ENCODE data around the gene RP2. TPM values are rescaled to one million over a fixed set of nuclear protein-coding genes. Genes with fewer than 3 reads are reported as not detected.

RP2 gene
- total RNA-seq, 2 donors from 2014 or later, result 11.8 to 12.7 TPM

DNA sequence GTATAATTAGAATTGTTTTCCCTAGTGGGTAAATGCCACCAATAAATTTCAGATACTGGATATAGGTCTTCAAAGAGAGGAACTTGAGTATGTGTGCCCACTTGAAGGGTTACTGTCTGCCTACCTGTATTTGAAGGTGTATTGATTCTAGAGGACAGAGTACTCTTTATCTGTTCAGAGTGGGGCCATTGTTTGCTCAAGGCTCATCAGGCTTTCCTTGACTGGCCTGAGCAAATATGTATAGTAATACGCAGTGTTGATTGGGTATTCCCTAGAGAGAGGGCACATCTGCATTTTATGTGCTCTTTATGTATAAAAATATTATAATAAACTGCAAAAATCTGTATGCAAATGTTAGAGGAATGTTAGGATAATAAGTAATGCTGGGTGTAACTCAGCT, 23.7 kb downstream of the RP2 start:
- no peak overlapping the region for H3K4me3 ChIP-seq
- H3K27ac ChIP-seq, result no peak overlapping the region
- no peaks in the 10 kb centered on the region for H3K27me3 ChIP-seq (replicated peaks; ENCODE audit: insufficient read depth)
- DNase-seq (ENCODE audit: low spot score), result no peak
- no peaks in the 10 kb centered on the region for H3K36me3 ChIP-seq
- TF ChIP-seq, protein P1, sequence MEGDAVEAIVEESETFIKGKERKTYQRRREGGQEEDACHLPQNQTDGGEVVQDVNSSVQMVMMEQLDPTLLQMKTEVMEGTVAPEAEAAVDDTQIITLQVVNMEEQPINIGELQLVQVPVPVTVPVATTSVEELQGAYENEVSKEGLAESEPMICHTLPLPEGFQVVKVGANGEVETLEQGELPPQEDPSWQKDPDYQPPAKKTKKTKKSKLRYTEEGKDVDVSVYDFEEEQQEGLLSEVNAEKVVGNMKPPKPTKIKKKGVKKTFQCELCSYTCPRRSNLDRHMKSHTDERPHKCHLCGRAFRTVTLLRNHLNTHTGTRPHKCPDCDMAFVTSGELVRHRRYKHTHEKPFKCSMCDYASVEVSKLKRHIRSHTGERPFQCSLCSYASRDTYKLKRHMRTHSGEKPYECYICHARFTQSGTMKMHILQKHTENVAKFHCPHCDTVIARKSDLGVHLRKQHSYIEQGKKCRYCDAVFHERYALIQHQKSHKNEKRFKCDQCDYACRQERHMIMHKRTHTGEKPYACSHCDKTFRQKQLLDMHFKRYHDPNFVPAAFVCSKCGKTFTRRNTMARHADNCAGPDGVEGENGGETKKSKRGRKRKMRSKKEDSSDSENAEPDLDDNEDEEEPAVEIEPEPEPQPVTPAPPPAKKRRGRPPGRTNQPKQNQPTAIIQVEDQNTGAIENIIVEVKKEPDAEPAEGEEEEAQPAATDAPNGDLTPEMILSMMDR (IDR thresholded peaks at IDR 0.05), result no peak
- no peaks in the 10 kb centered on the region for H3K4me1 ChIP-seq (ENCODE audit: control insufficient read depth in 1 of 2, low read depth in 2 of 2)
- H3K9me3 ChIP-seq, result no peaks in the 10 kb centered on the region
- no peak for ATAC-seq (ENCODE audit: insufficient number of reproducible peaks, low FRiP score, low read depth)

DNA sequence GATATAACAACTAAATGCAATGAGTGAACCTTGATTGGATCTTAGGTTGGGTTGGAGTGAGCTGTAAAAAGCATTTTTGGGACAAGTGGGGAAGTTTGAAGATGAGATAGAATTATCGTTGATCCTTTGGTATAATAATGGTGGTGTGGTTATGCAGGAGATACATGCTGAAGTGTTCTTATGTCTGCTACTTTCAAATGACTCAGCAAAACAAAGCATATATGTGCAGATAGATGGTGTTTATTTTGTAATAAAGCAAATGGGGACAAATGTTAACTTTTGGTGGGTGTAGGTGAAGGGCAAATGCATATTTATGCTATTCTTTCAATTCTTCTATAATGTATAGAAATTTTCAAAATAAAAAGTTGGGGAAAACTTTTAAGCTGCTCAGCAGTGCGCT, 26.2 kb downstream of the RP2 start:
- Histone ChIP-seq H3K4me3 (no peak overlapping the region), H3K4me1 (ENCODE audit: control insufficient read depth in 1 of 2, low read depth in 2 of 2) (no peaks in the 10 kb centered on the region), H3K36me3 (no peaks in the 10 kb centered on the region), H3K27ac (no peak overlapping the region), H3K27me3 (replicated peaks; ENCODE audit: insufficient read depth) (no peaks in the 10 kb centered on the region), H3K9me3 (no peaks in the 10 kb centered on the region)
- DNase-seq (ENCODE audit: low spot score) (no peak), ATAC-seq (ENCODE audit: insufficient number of reproducible peaks, low FRiP score, low read depth) (no peak)
- TF ChIP-seq, protein P1 (IDR thresholded peaks at IDR 0.05), result no peak

DNA sequence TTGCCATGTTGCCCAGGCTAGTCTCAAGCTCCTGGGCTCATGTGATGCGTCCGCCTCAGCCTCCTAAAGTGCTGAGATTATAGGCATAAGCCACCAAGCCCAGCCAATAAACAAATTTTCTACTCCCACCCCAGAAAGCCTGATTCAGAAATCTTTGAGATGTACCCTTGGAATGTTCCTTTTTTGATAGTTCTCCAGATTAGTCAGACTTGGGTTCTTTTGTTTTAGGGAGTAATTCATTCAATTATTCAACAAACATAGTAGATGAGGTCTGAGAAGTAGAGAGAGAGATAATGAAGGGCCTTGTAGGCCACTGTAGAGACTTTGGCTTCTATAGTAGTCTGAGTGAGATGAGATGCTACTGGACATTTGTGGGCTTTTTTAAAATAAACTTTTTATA, 27.8 kb downstream of the RP2 start:
- TF ChIP-seq, protein P1 (IDR thresholded peaks at IDR 0.05), result no peak
- H3K4me3 ChIP-seq, result no peak overlapping the region
- no peaks in the 10 kb centered on the region for H3K27me3 ChIP-seq (replicated peaks; ENCODE audit: insufficient read depth)
- no peaks in the 10 kb centered on the region for H3K9me3 ChIP-seq
- H3K36me3 ChIP-seq, result no peaks in the 10 kb centered on the region
- no peaks in the 10 kb centered on the region for H3K4me1 ChIP-seq (ENCODE audit: control insufficient read depth in 1 of 2, low read depth in 2 of 2)
- DNase-seq (ENCODE audit: low spot score) (no peak), ATAC-seq (ENCODE audit: insufficient number of reproducible peaks, low FRiP score, low read depth) (no peak)
- peak overlapping the region in 1 of 2 donors; percentile 61 for H3K27ac ChIP-seq

DNA sequence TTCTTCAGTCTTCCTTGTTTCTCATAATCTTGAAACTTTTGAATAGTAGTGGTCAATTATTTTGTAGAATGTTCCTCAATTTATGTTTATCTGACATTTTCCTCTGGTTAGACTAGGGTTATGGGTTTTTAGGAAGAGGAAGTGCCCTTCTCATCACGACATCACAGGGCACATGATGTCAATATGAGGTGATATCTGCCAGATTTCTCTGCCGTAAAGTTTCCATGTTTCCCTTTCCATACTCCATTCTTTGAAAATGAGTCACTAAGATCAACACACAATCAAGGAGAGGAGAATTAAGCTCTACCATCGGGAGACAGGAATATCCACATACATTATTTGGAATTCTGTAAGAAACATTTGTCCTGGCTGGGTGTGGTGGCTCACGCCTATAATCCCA, 28.4 kb downstream of the RP2 start:
- H3K9me3 ChIP-seq, result no peaks in the 10 kb centered on the region
- H3K27ac ChIP-seq, result peak overlapping the region in 1 of 2 donors; percentile 61
- TF ChIP-seq, protein P1 (IDR thresholded peaks at IDR 0.05), result no peak
- DNase-seq (ENCODE audit: low spot score) (no peak), ATAC-seq (ENCODE audit: insufficient number of reproducible peaks, low FRiP score, low read depth) (no peak)
- H3K27me3 ChIP-seq (replicated peaks; ENCODE audit: insufficient read depth), result no peaks in the 10 kb centered on the region
- no peak overlapping the region for H3K4me3 ChIP-seq
- H3K36me3 ChIP-seq, result no peaks in the 10 kb centered on the region
- H3K4me1 ChIP-seq (ENCODE audit: control insufficient read depth in 1 of 2, low read depth in 2 of 2), result no peaks in the 10 kb centered on the region

DNA sequence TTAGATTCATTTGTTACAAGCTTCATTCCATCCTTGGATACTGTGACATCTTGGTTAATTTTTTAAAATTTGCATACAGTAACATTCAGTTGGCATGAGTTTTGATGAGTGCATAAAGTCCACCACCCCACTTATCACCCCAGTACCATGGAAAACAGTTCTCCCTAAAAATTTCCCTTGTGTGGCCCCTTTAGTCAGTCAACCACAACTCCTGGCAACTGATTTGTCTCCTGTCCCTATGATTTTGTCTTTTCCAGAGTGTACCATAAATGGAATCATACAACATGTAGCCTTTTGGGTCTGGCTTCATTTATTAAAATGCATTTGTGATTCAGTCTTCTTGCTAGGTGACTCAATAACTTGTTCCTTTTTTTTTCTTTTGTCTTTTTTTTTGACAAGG, 29.9 kb downstream of the RP2 start:
- DNase-seq (ENCODE audit: low spot score) (no peak), ATAC-seq (ENCODE audit: insufficient number of reproducible peaks, low FRiP score, low read depth) (no peak)
- no peaks in the 10 kb centered on the region for H3K4me1 ChIP-seq (ENCODE audit: control insufficient read depth in 1 of 2, low read depth in 2 of 2)
- H3K36me3 ChIP-seq, result no peaks in the 10 kb centered on the region
- H3K9me3 ChIP-seq, result no peaks in the 10 kb centered on the region
- TF ChIP-seq, protein P1 (IDR thresholded peaks at IDR 0.05), result no peak
- H3K27ac ChIP-seq, result no peak overlapping the region
- H3K27me3 ChIP-seq (replicated peaks; ENCODE audit: insufficient read depth), result no peaks in the 10 kb centered on the region
- no peak overlapping the region for H3K4me3 ChIP-seq
